HTR-8/SVneo (cell line): ENCODE data around the gene TUBA4A.
"Not testable (repeated sequence)": the region's sequence is repeated elsewhere in the genome, so short reads cannot be mapped to it uniquely, and the experiment has no call there.

Source experiments
- DNase-seq: peaks from one replicate; pipeline ENCODE4 v3.0.0; 2011; ENCODE audit warnings: low spot score, mixed read lengths; ENCODE audit not compliant: insufficient read length
- FAIRE-seq: peaks from 2 replicates; lab custom pipeline; 2011; peaks lifted over from hg19 to GRCh38; lab: Jason Lieb, UNC

The TUBA4A gene

GRCh38 chr2:219200502-219201326 lies 53.0 kb downstream of the TUBA4A start:
- not testable (repeated sequence) for DNase-seq, FAIRE-seq
